IMR-90 (cell line): ENCODE results near the gene LRFN5.

Experiments
- BHLHE40 ChIP-seq: fragments of 150-350 bp; IDR thresholded peaks from 2 replicates; pipeline ENCODE4 v1.6.1; 2016; ENCODE audit warnings: mild to moderate bottlenecking, low read depth, low read length
- MAZ ChIP-seq: IDR thresholded peaks from 2 replicates; pipeline ENCODE4 v1.6.1; 2012; ENCODE audit warnings: low read depth, mild to moderate bottlenecking, low read length, improper control_type of control experiment, moderate library complexity, borderline replicate concordance
- RFX5 ChIP-seq: IDR thresholded peaks from 2 replicates; pipeline ENCODE4 v1.8.0; 2012; ENCODE audit warnings: low read depth, mild to moderate bottlenecking, low read length, moderate library complexity

DNA sequence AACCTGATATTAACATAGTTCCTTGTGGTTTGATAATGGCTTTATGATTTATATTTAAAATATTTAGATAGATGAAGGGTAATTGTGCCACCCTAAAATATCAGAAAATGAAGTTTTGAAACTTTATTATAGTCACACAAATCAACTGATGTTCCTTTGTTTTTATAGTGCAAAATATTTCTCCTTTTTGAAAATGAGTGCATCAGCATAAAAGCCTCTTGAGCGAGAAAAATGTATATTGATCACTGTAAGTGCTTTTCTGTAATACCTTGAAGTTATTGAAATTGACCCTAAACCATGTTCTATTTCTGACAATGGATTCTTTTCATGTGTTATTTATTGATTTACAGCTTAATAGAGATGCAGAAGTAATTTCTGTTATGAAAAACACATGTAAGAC is 35.0 kb downstream of the LRFN5 start:
- TF ChIP-seq BHLHE40 (no peak), RFX5 (no peak), MAZ (no peak)
